Measurements from ENCODE around the gene ZSWIM3. TPM values are rescaled to one million over a fixed set of nuclear protein-coding genes. Genes with fewer than 3 reads are reported as not detected.

The ZSWIM3 gene
- 2.1 and 3.9 TPM in 2 replicates for total RNA-seq

DNA sequence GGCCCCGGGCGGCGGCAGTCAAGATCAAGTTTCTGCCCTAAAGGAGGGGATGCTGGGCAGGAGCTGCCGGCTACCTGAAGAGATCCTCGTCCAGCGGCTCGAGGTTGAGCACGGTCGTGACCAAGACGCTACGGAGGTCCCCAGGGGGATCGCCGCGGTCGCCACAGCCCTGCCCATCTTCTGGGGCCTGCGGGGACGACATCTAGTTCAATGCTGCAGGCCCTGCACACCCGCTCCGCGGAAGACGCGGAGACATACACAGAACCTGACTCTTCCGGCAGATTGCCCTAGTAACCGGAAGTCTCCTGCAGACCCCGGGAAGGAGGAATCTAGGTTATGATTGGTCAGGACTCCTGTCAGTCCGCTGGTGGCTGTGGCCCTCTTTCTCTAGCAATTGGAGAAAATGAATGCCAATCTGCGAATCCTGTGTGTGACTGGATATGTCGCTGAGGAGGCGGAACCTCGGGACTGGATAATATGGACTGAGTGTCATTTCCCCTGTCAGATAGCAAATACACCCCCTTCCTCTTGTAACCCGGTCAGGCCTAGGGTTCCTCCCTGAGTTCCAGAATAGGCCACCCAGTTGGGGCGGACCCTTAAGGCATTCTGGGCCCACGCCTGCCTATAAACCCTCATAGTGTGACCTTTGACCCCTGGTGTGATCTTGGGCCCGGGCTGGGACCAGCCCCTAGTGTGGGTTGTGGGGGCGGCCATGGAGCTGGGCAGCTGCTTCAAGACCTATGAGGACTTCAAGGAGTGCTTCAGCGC lies at the start of gene ZSWIM3, which contains the start of gene ACOT8:
Gene ZSWIM3, plus strand, starts transcription at position 501 of the 768 bp plus-strand sequence. Its CDS starts 212 bp downstream, at position 713.
Gene ACOT8, minus strand, starts transcription at position 279 of the 768 bp plus-strand sequence. Its CDS starts 77 bp downstream, at position 202.

DNA sequence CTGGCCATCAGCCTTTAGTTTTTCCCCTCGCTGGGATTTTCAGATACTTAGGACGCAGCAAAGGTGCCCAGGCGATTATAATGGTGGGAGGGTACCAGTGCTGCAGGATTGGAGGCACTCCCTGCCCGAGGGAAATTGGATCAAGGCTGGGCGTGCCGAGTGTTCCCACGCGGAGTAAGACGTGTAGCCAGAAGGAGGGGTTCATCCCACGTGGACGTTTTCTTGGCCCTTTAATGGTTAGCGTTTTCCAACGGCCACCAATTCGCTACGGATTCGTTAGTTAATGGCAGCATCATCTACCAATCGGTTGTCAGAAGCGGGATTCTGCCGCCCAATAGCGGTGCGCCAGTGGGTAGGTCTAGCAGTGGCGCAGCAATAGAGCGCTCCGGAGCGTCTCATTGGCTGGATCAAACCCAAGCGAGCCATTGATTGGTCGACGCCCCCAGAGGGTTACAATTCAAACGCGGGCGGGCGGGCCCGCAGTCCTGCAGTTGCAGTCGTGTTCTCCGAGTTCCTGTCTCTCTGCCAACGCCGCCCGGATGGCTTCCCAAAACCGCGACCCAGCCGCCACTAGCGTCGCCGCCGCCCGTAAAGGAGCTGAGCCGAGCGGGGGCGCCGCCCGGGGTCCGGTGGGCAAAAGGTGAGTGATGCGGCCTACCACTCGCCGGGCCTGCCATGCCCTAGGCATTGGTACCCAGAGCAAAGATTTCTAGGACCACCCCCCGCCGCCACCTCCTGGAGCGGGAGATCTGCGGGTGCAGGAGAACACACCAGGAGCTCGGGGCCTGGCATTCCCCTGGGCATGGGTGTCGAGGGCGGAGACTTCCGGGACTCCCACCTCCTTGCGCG lies 45.0 kb upstream of the ZSWIM3 start, which contains the start of gene UBE2C:
Gene UBE2C, plus strand, starts transcription at position 488 of the 849 bp plus-strand sequence. Its CDS starts 52 bp downstream, at position 540.

DNA sequence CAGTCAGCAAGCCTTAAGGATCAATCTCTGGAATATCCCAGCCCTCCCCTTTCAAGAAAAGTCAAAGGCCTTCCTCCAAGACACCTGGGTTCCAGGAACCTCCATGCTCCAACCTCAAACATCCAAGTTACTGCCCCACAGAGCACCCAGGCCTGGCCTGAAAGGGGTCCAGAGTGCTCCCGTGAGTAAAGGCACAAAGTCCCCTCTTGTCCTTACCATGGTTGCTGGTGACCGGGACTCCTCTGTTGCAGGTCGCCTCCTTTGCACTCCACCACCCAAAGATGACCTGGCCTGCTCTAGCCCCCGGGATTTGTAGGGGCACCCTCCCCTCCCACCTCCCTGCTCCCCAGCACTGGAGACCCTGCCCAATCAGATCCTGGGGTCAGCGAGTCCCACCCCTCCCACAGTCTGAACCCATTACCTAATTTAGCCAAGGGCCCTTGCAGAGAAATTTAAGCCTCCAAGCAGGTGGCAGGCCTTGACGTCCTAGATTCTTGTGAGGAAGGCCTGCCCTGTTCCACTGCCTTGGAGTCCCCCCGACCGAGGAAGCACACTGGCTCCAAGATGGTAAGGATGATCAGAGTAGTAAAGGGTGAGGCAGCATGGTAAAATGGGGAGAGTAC lies 30.3 kb upstream of the ZSWIM3 start, which contains the start of gene TNNC2:
Gene TNNC2, minus strand, starts transcription at position 283 of the 623 bp plus-strand sequence. Its CDS starts 64 bp downstream, at position 219.

DNA sequence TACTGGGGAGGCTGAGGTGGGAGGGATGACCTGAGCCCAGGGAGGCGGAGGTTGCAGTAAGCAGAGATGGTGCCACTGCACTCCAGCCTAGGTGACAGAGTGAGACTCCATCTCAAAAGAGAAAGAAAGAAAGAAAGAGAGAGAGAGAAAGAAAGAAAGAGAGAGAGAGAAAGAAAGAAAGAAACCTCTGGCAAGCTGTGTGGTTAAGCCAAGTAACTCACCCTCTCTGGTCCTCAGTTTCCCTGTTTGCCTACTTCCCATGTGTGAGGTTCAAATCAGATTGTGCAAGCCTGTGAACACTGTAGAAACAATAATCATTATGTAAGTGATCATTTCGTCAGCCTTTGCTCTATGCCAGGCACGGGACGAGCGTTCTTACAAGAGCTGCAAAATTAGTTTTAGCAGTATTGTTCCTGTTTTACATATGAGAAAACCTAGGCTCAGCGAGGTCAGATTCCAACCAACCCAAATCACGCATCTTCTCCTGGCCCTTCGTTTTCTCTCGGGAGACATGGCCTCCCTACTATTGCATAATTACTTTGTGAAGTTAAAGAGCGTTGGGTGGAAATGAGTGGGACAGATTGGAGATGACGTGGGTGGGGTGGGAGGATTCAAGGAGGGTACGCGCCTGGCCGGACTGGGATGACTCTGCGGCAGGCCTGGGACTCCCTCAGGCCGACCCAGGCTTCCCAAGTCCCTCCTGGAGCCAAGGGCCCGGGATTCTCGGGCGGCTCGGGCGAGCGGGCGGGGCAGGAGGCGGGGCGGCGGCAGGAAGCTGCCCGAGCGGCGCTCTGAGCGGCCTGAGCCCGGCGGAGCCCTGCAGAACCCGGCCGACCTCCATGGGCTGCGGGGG lies 24.2 kb upstream of the ZSWIM3 start, which contains the start of gene SNX21:
Gene SNX21, plus strand, starts transcription at position 770 of the 853 bp plus-strand sequence. CDS start 121 bp downstream, outside the sequence.

DNA sequence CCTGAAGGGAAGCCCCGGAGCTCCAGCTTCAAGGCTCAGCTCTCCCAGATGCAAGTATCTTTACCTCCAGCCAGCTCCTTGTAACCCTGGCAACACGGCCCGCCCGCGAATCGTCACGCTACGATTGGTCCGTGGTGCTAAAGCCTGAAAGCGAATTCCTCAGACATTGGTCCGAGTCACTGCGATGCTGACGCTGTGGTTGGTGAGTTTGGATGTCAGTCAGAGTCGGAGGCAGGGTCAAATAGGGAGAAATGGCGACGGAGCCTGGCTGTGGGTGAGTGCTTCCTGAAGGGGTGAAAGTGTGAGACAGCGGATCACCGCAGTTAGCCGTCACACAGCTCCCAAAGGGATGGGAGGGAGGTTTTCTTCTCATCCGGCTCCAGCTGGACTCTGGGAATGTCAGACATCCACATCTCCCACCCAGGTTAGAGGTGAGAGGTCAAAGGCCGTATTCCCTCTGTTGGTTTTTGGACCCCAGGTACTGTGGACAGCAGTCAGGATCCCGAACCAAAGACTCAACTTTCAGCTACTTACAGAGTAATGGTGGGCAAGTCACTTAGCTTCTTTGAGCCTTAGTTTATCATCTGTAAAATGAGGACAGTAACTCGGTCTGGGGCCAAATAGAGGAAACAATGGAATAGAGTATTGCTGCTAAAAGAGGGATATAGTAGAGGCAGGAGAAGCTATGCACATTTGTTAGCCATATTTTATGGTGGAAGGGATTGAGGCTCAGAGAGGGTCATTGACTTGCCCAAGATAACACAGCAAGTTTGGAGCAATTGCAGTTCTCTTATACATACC lies 23.8 kb downstream of the ZSWIM3 start, which contains the start of gene ZSWIM1:
Gene ZSWIM1, plus strand, starts transcription at position 240 of the 801 bp plus-strand sequence. CDS start 1,366 bp downstream, outside the sequence.

DNA sequence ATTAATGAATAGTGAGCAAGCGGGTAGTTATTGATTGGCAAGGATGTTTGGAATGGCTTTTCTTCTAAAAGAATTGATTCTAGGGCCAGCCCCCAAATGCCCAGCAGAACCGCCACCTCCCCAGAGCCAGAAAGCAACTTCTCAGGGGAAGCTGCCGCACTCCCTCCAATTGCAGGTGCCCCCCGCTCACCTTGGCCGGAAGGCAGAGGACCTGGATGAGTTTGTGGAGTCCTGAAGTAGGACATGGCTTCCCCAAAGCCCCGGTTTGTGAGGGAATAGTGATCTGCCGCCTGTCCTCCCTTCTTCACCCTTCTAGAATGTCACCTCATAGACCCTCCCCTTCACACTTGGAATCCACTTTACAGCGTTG lies 29.9 kb downstream of the ZSWIM3 start, which contains the start of gene SPATA25:
Gene SPATA25, minus strand, starts transcription at position 277 of the 370 bp plus-strand sequence. Its CDS starts 32 bp downstream, at position 245.

DNA sequence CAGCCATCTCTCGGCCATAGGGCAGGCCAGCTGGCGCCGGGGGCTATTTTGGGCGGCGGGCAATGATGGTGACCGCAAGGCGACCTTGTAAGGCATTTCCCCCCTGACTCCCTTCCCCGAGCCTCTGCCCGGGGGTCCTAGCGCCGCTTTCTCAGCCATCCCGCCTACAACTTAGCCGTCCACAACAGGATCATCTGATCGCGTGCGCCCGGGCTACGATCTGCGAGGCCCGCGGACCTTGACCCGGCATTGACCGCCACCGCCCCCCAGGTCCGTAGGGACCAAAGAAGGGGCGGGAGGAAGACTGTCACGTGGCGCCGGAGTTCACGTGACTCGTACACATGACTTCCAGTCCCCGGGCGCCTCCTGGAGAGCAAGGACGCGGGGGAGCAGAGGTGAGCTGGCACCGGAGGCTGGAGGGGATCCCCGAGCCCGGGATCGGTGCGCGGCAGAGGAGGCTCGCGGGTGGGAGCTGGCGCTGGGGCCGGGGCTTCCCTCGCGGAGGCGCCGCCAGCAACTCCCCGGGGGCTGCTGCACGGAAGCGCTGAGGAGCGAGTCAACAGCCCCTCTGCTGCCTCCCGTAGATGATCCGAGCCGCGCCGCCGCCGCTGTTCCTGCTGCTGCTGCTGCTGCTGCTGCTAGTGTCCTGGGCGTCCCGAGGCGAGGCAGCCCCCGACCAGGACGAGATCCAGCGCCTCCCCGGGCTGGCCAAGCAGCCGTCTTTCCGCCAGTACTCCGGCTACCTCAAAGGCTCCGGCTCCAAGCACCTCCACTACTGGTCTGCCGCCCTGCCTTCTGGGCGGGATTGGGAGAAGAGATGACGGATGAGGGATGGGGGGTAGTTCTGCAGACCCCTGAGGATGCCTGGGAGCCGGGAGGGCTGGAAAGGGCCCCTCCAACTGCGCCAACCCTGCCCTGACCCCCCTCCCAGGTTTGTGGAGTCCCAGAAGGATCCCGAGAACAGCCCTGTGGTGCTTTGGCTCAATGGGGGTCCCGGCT lies 33.9 kb downstream of the ZSWIM3 start, which contains the start of the genes CTSA and NEURL2:
Gene CTSA, plus strand, starts transcription at position 351 of the 999 bp plus-strand sequence. Its CDS starts 234 bp downstream, at position 585.
Gene NEURL2, minus strand, starts transcription at position 224 of the 999 bp plus-strand sequence. Its CDS starts 217 bp downstream, at position 7.

DNA sequence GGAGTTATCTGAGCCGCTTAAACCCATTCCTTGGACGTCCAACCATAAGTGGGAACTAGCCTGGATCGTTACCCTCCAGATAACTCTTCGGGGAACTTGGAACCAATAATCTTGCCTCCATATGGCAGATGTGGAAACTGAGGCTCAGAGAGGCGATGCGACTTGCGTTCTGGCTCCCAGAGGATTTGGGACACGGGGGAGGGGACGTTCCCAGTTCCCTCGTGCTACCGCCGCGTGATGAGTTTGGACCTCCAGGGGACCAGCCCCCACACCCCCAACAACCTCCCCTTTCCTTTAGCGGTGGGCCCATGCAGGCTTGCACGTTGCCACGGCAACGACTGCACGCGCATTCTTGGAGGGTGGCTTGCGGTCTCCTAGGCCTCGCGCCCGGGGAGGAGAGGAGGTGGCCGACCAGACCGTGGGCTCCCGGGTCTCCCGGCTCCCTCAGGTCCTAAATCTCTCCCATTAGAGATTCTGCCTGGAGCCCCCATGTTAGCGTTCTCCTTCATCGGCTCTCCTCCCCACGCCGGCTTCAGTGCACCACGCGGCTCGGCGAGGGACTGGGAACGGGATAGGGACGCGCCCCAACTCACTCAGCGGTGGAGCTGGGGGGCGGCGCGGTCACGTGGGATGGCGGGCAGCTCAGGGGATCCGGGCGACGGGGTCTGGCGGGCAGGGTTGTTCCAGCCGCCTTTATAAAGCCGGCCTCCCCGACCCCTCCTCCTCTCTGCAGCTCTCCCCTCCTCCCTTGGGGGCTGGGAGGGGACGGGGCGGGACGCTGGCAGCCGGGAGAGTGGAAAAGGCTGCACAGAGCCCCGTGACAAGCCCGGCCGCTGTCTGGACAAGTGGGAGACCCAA lies 54.3 kb downstream of the ZSWIM3 start, which contains the start of gene PLTP:
Gene PLTP, minus strand, starts transcription at position 670 of the 858 bp plus-strand sequence. CDS start 703 bp downstream, outside the sequence.

Other genes with a start within 250 kb of the ZSWIM3 start
- not detected in 2 replicates for gene WFDC10A, start 227.9 kb upstream of the ZSWIM3 start, total RNA-seq
- not detected in 2 replicates for gene WFDC9, start 226.3 kb upstream of the ZSWIM3 start, total RNA-seq
- not detected in 2 replicates for gene WFDC11, start 187.4 kb upstream of the ZSWIM3 start, total RNA-seq
- gene WFDC13, start 155.6 kb upstream of the ZSWIM3 start, total RNA-seq, result not detected in 2 replicates
- gene WFDC10B, start 152.6 kb upstream of the ZSWIM3 start, total RNA-seq, result not detected in 2 replicates
- gene SPINT4, start 135.3 kb upstream of the ZSWIM3 start, total RNA-seq, result not detected in 2 replicates
- gene WFDC3, start 65.7 kb upstream of the ZSWIM3 start, total RNA-seq, result 1.7 TPM in 1 of 2 replicates, not detected in the other
- gene DNTTIP1, start 65.7 kb upstream of the ZSWIM3 start, total RNA-seq, result 26.6 and 27.2 TPM in 2 replicates
- 6.1 and 7.2 TPM in 2 replicates for gene UBE2C, start 45.0 kb upstream of the ZSWIM3 start, total RNA-seq
- 1.1 and 12.2 TPM in 2 replicates for gene TNNC2, start 30.3 kb upstream of the ZSWIM3 start, total RNA-seq
- 69.8 and 74.2 TPM in 2 replicates for gene SNX21, start 23.8 kb upstream of the ZSWIM3 start, total RNA-seq
- gene ACOT8, start 222 bp upstream of the ZSWIM3 start, total RNA-seq, result 31.3 and 31.7 TPM in 2 replicates
- 10.2 and 10.3 TPM in 2 replicates for gene ZSWIM1, start 23.6 kb downstream of the ZSWIM3 start, total RNA-seq
- gene SPATA25, start 30.0 kb downstream of the ZSWIM3 start, total RNA-seq, result 1.0 and 1.6 TPM in 2 replicates
- gene NEURL2, start 33.6 kb downstream of the ZSWIM3 start, total RNA-seq, result 3.6 and 4.9 TPM in 2 replicates
- 130 and 166 TPM in 2 replicates for gene CTSA, start 33.7 kb downstream of the ZSWIM3 start, total RNA-seq
- gene PLTP, start 54.5 kb downstream of the ZSWIM3 start, total RNA-seq, result 216 and 217 TPM in 2 replicates
- gene PCIF1, start 77.1 kb downstream of the ZSWIM3 start, total RNA-seq, result 11.6 and 16.3 TPM in 2 replicates
- gene ZNF335, start 114.6 kb downstream of the ZSWIM3 start, total RNA-seq, result 8.8 and 11.2 TPM in 2 replicates
- not detected in 2 replicates for gene MMP9, start 151.3 kb downstream of the ZSWIM3 start, total RNA-seq
- gene SLC12A5, start 171.6 kb downstream of the ZSWIM3 start, total RNA-seq, result 0.51 TPM in 1 of 2 replicates, not detected in the other
- 15.6 and 17.6 TPM in 2 replicates for gene NCOA5, start 232.3 kb downstream of the ZSWIM3 start, total RNA-seq

All from pericardium fibroblast (primary cell).